KOPT-K1 (cell line): ENCODE data around the gene MYBPC3.
"Not testable (repeated sequence)": the region's sequence is repeated elsewhere in the genome, so short reads cannot be mapped to it uniquely, and the experiment has no call there.

Source experiments
- H3K27ac ChIP-seq: fragments of 200-600 bp; sonication (generic); 2 replicates; pipeline ENCODE4 v1.5.1; 2016; ENCODE audit warnings: antibody characterized with exemption, mild to moderate bottlenecking, low read depth, low read length; ENCODE audit not compliant: poor library complexity, severe bottlenecking
- H3K36me3 ChIP-seq: fragments of 200-600 bp; sonication (generic); 2 replicates; pipeline ENCODE4 v1.5.1; 2017; ENCODE audit warnings: antibody characterized with exemption, mild to moderate bottlenecking, low read length, moderate library complexity; ENCODE audit not compliant: insufficient read depth
- H3K9me3 ChIP-seq: fragments of 200-600 bp; sonication (generic); 2 replicates; pipeline ENCODE4 v1.5.1; 2017; ENCODE audit warnings: antibody characterized with exemption, low read length, mild to moderate bottlenecking; ENCODE audit not compliant: insufficient read depth, poor library complexity, severe bottlenecking

Gene MYBPC3

GRCh38 chr11:47340980-47341775, 11.3 kb downstream of the MYBPC3 start:
- Histone ChIP-seq H3K9me3 (no peaks in the 10 kb centered on the region), H3K27ac (no peak overlapping the region), H3K36me3 (no peaks in the 10 kb centered on the region)

GRCh38 chr11:47340010-47340409, 12.5 kb downstream of the MYBPC3 start:
- Histone ChIP-seq H3K36me3 (no peaks in the 10 kb centered on the region), H3K9me3 (no peaks in the 10 kb centered on the region), H3K27ac (no peak overlapping the region)

GRCh38 chr11:47338396-47339241, 13.9 kb downstream of the MYBPC3 start:
- no peaks in the 10 kb centered on the region for H3K36me3 ChIP-seq
- H3K9me3 ChIP-seq: no peaks in the 10 kb centered on the region
- no peak overlapping the region for H3K27ac ChIP-seq

- no peak overlapping the region for H3K27ac ChIP-seq
- H3K36me3 ChIP-seq: no peaks in the 10 kb centered on the region
- no peaks in the 10 kb centered on the region for H3K9me3 ChIP-seq
Observed at GRCh38 chr11:47337229-47337924, 15.1 kb downstream of the MYBPC3 start.

- H3K36me3 ChIP-seq: no peaks in the 10 kb centered on the region
- H3K9me3 ChIP-seq: no peaks in the 10 kb centered on the region
- no peak overlapping the region for H3K27ac ChIP-seq
Observed at GRCh38 chr11:47336595-47336994, 15.9 kb downstream of the MYBPC3 start.

- no peak overlapping the region for H3K27ac ChIP-seq
- no peaks in the 10 kb centered on the region for H3K36me3 ChIP-seq
- no peaks in the 10 kb centered on the region for H3K9me3 ChIP-seq
Observed at GRCh38 chr11:47335733-47336132, 16.8 kb downstream of the MYBPC3 start.

- H3K9me3 ChIP-seq, H3K27ac ChIP-seq, H3K36me3 ChIP-seq: not testable (repeated sequence)
Observed at GRCh38 chr11:47334699-47335411, 17.6 kb downstream of the MYBPC3 start.

- Histone ChIP-seq H3K9me3 (no peaks in the 10 kb centered on the region), H3K36me3 (no peaks in the 10 kb centered on the region; the same call in 1 of the 2 replicates), H3K27ac (no peak overlapping the region)
Observed at GRCh38 chr11:47333886-47334443, 18.5 kb downstream of the MYBPC3 start.

GRCh38 chr11:47333526-47333845, 19.0 kb downstream of the MYBPC3 start:
- Histone ChIP-seq H3K36me3 (no peaks in the 10 kb centered on the region; the same call in 1 of the 2 replicates), H3K27ac (no peak overlapping the region), H3K9me3 (no peaks in the 10 kb centered on the region)

GRCh38 chr11:47332791-47333525, 19.5 kb downstream of the MYBPC3 start:
- Histone ChIP-seq H3K36me3 (no peaks in the 10 kb centered on the region; the same call in 1 of the 2 replicates), H3K9me3 (no peaks in the 10 kb centered on the region), H3K27ac (no peak overlapping the region)

- no peaks in the 10 kb centered on the region; the same call in 1 of the 2 replicates for H3K36me3 ChIP-seq
- H3K9me3 ChIP-seq: no peaks in the 10 kb centered on the region
- no peak overlapping the region for H3K27ac ChIP-seq
Observed at GRCh38 chr11:47332303-47332711, 20.2 kb downstream of the MYBPC3 start.

- H3K27ac ChIP-seq: no peak overlapping the region
- no peaks in the 10 kb centered on the region for H3K9me3 ChIP-seq
- H3K36me3 ChIP-seq: no peaks in the 10 kb centered on the region; the same call in 1 of the 2 replicates
Observed at GRCh38 chr11:47331454-47332302, 20.8 kb downstream of the MYBPC3 start.
